ENCODE results near the gene LGALS1. TPM values are rescaled to one million over a fixed set of nuclear protein-coding genes. Genes with fewer than 3 reads are reported as not detected.

LGALS1 gene
- polyA plus RNA-seq, 1 of the 3 experiments (the other 2 are of a cell fraction): 12,045 TPM

DNA sequence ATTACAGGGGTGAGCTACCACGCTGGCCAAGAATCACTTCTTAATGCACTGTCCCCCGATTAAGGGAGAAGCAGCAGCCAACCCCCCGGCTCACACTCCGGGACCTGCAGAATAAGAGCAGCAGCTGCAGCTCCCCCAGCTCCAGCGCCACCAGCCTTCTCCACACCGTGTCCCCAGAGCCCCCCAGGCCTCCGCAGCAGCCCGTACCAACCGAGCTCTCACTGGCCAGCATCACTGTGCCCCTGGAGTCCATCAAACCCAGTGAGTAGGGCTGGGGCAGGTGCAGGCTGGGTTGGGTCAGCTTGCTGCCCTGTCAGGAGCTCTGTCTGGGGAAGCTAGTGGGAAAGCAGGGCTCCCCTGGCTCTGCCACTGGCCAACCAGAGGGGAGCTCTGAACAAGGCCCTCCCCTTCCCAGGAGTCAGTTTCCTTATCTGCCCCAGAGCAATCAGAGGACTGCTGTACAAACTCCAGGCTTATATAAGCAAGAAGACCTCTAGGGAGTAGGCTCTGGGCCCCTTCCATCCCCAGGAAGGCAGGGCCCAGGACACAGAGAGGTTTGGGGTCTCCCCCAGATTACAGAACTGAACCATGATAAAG, 44.5 kb upstream of the LGALS1 start:
- no peak overlapping the region for H3K4me3 ChIP-seq (ENCODE audit: low read depth in 2 of 2, low read length in 1 of 2)
- H3K9me2 ChIP-seq: no peaks in the 10 kb centered on the region
- H4K20me1 ChIP-seq (ENCODE audit: insufficient read depth): no peaks in the 10 kb centered on the region
- H3K9me3 ChIP-seq: no peaks in the 10 kb centered on the region
- DNase-seq: no peak
- 85% methylated on average over 2 of the region's 9 CpGs for WGBS (ENCODE audit: low lambda C conversion rate)
- no peaks in the 10 kb centered on the region for H3K27me3 ChIP-seq (ENCODE audit: insufficient read depth)
- H3K9ac ChIP-seq: no peak overlapping the region
- no peaks in the 10 kb centered on the region for H3K79me2 ChIP-seq (ENCODE audit: insufficient read depth)
- no peak overlapping the region; a peak in 1 of 4 replicates for H3K27ac ChIP-seq (ENCODE audit: low read depth in 2 of 2, low read length in 1 of 2)
- H3K4me2 ChIP-seq: no peak overlapping the region
- no peak overlapping the region for H2AFZ ChIP-seq (ENCODE audit: low read depth)
- ChIA-PET CTCF (interaction anchor here (0.7 to 34.3 kb wide), 6 partner anchors 10 to 198 kb away, joined by 3 to 898 read pairs (median 6); partner anchors contain the start of genes LGALS1, NOL12 and PDXP), POLR2A (interaction anchor here (1.1 kb wide), 1 partner anchor 12 kb away, joined by 4 read pairs; no protein-coding TSS in a partner anchor)
- H3F3A ChIP-seq (replicated peaks; ENCODE audit: insufficient read depth): peaks cover 21% of the 10 kb centered on the region
- TF ChIP-seq SIN3A (IDR thresholded peaks at IDR 0.05; ENCODE audit: borderline replicate concordance, low read depth, low read length) (no peak), MAX (IDR thresholded peaks at IDR 0.05; ENCODE audit: low read depth) (no peak), FOXJ3 (CRISPR knock-in tag; IDR thresholded peaks at IDR 0.05) (no peak), GABPA (IDR thresholded peaks at IDR 0.05; ENCODE audit: low read depth) (no peak), YY1 (IDR thresholded peaks at IDR 0.05; ENCODE audit: low read depth) (no peak), RCOR1 (IDR thresholded peaks at IDR 0.05; ENCODE audit: low read length) (no peak), USF2 (IDR thresholded peaks at IDR 0.05; ENCODE audit: borderline replicate concordance, low read depth, low read length) (no peak), RFX5 (IDR thresholded peaks at IDR 0.05; ENCODE audit: low read length) (no peak)
- H3K36me3 ChIP-seq (replicated peaks in 1 of 2; ENCODE audit: control insufficient read depth in 1 of 2, insufficient read depth in 2 of 2, low read length in 1 of 2): peaks cover 0 to 29% of the 10 kb centered on the region in 2 experiments
- H3K4me1 ChIP-seq (ENCODE audit: control insufficient read depth in 1 of 2, insufficient read depth in 2 of 2, low read depth in 1 of 2, low read length in 1 of 2): peaks cover 23 to 35% of the 10 kb centered on the region in 2 experiments

- TF ChIP-seq NFIC (IDR thresholded peaks at IDR 0.05; ENCODE audit: borderline replicate concordance) (no peak), MAX (IDR thresholded peaks at IDR 0.05; ENCODE audit: low read depth) (no peak), NRF1 (IDR thresholded peaks at IDR 0.05; ENCODE audit: low read depth, low read length) (no peak), RCOR1 (IDR thresholded peaks at IDR 0.05; ENCODE audit: low read length) (no peak), EP300 (IDR thresholded peaks at IDR 0.05; ENCODE audit: borderline replicate concordance in 1 of 2, low read depth in 1 of 2, low read length in 1 of 2) (no peak), GABPA (IDR thresholded peaks at IDR 0.05; ENCODE audit: low read depth) (no peak), FOXM1 (IDR thresholded peaks at IDR 0.05; ENCODE audit: low read depth) (no peak), YY1 (IDR thresholded peaks at IDR 0.05; ENCODE audit: low read depth) (no peak), RXRA (IDR thresholded peaks at IDR 0.05; ENCODE audit: borderline replicate concordance, low read depth) (no peak), TAF1 (IDR thresholded peaks at IDR 0.05; ENCODE audit: borderline replicate concordance, low read depth, low read length) (no peak)
- H3F3A ChIP-seq (replicated peaks; ENCODE audit: insufficient read depth): peaks cover 19% of the 10 kb centered on the region
- H4K20me1 ChIP-seq (ENCODE audit: insufficient read depth): no peaks in the 10 kb centered on the region
- H3K4me3 ChIP-seq (ENCODE audit: low read depth in 2 of 2, low read length in 1 of 2): no peak overlapping the region
- ChIA-PET CTCF (interaction anchor here (0.7 to 34.3 kb wide), 10 partner anchors 8 to 160 kb away, joined by 3 to 898 read pairs (median 6); partner anchors contain the start of genes LGALS1, NOL12 and PDXP), POLR2A (interaction anchor here (1.1 kb wide), 1 partner anchor 12 kb away, joined by 4 read pairs; no protein-coding TSS in a partner anchor)
- H3K9me3 ChIP-seq: no peaks in the 10 kb centered on the region
- no peaks in the 10 kb centered on the region for H3K27me3 ChIP-seq (ENCODE audit: insufficient read depth)
- H2AFZ ChIP-seq (ENCODE audit: low read depth): no peak overlapping the region
- no peak overlapping the region for H3K4me2 ChIP-seq
- no peaks in the 10 kb centered on the region for H3K79me2 ChIP-seq (ENCODE audit: insufficient read depth)
- no peak overlapping the region for H3K9ac ChIP-seq
- H3K27ac ChIP-seq (ENCODE audit: low read depth in 2 of 2, low read length in 1 of 2): peak overlapping the region in 1 of 2 experiments; percentile 14; a peak in 1 of 4 replicates
- H3K4me1 ChIP-seq (ENCODE audit: control insufficient read depth in 1 of 2, insufficient read depth in 2 of 2, low read depth in 1 of 2, low read length in 1 of 2): peaks cover 23 to 41% of the 10 kb centered on the region in 2 experiments
- DNase-seq: no peak
- no peaks in the 10 kb centered on the region for H3K9me2 ChIP-seq
- H3K36me3 ChIP-seq (replicated peaks in 1 of 2; ENCODE audit: control insufficient read depth in 1 of 2, insufficient read depth in 2 of 2, low read length in 1 of 2): peaks cover 0 to 23% of the 10 kb centered on the region in 2 experiments
- 97% methylated on average over 6 of the region's 19 CpGs for WGBS (ENCODE audit: low lambda C conversion rate)
Observed at GRCh38 chr22:37631448-37632173, 43.8 kb upstream of the LGALS1 start.
